Keratinocyte (primary cell): ENCODE results near the gene MOB3B.

Experiments
- EZH2 ChIP-seq: IDR thresholded peaks from one replicate; pipeline ENCODE4 v1.6.1; 2012; ENCODE audit warnings: inconsistent platforms, mild to moderate bottlenecking, low read length, moderate library complexity
- TF ChIP-seq, protein P1 (sequence below), 3 experiments: IDR thresholded peaks in 1 of 3; conservative IDR thresholded peaks in 1 of 3; optimal IDR thresholded peaks in 1 of 3; 2 replicates in 2 of 3; 3 replicates in 1 of 3; pipeline versions ENCODE3 to v1.5.1; 2011; ENCODE audit warnings: low read length in 3 of 3, mild to moderate bottlenecking in 3 of 3, moderate library complexity in 2 of 3, control low read depth in 1 of 3, inconsistent platforms in 1 of 3; ENCODE audit not compliant: insufficient read depth in 2 of 3; ENCODE audit errors: extremely low read depth in 1 of 3

DNA sequence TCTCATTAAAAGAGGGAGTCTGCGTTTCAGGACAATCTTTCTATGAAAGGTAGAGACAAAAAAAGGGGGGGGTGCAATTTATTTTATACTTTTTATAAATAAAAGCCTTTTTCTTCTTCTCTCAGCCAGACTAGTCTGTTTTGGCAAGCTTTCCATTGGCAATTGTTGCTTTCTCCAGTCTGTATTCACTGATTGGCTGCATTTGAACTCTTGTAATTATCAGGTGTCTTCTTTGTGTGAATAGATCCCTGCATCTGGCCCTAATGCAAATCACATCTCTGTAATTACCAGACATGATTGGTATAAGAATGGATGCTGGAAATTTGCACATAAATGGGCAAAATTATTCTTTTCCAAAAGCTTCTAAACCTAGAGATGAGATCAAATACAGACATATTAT is 225.1 kb downstream of the MOB3B start:
- TF ChIP-seq EZH2: no peak
- TF ChIP-seq, protein P1, sequence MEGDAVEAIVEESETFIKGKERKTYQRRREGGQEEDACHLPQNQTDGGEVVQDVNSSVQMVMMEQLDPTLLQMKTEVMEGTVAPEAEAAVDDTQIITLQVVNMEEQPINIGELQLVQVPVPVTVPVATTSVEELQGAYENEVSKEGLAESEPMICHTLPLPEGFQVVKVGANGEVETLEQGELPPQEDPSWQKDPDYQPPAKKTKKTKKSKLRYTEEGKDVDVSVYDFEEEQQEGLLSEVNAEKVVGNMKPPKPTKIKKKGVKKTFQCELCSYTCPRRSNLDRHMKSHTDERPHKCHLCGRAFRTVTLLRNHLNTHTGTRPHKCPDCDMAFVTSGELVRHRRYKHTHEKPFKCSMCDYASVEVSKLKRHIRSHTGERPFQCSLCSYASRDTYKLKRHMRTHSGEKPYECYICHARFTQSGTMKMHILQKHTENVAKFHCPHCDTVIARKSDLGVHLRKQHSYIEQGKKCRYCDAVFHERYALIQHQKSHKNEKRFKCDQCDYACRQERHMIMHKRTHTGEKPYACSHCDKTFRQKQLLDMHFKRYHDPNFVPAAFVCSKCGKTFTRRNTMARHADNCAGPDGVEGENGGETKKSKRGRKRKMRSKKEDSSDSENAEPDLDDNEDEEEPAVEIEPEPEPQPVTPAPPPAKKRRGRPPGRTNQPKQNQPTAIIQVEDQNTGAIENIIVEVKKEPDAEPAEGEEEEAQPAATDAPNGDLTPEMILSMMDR (optimal IDR thresholded peaks at IDR 0.05 in 1 of 3, IDR thresholded peaks at IDR 0.05 in 1 of 3, conservative IDR thresholded peaks at IDR 0.05 in 1 of 3; ENCODE audit: extremely low read depth in 1 of 3, insufficient read depth in 2 of 3, low read length in 3 of 3): no peak
